ENCODE results near the gene RERG.

RERG gene

DNA sequence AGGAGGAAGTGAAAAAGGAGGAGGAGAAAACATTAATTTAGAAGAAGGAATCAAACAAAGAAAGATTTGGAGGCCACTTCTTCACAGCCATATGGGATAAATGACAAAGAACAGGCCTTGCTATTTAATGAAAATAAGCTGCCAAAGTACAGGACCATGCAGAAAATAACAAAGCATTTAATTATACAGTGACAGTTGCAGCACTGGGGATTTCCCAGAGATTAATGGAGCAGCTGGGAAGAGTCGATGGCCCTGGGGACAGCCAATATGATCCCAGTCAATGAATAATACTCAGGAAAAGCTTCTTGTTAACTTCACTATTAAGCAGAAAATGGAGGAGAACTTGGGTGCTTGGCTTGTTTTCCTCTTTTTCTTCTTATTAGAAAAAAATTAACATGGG lies 34.6 kb downstream of the RERG start:
- no peak for DNase-seq (ENCODE audit: low read depth in 2 of 2)

DNA sequence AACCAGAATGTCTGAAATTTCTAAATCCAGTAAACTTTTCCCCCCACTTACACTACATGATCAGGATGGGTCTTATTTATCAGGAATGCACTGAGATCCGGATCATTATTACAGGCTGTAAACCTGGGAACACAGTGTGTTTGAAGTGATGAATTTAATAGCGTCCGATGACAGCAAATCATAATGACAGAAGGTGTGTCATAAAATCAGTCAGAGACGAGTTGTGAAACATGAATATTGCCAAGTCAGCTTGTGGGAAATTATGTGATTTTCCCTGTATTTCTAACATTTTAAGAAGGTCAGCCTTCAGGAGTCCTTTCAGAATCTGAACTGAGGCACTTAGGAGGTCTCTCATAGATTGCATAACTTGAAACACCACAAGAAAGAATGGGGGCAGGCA lies 36.7 kb downstream of the RERG start:
- DNase-seq (ENCODE audit: low read depth in 2 of 2), result no peak

DNA sequence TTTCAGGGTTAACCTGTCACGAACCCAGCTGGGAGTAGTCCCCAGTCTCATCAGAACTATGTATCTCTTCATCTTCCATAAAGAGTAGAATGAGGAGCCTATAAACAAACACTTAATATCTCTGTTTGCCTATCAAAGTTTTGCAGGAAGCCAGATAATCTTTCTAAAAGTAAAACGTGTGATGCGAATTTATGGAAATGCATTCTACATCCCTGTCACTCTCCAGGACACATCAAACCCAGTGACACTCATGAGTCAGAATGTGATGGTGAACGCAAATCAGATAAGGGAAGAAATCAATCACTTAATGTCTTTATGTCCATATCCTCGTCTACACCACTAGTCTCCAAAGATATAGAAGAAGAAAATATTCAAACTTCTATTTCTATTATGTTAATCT lies 37.4 kb downstream of the RERG start:
- DNase-seq (ENCODE audit: low read depth in 2 of 2), result no peak

DNA sequence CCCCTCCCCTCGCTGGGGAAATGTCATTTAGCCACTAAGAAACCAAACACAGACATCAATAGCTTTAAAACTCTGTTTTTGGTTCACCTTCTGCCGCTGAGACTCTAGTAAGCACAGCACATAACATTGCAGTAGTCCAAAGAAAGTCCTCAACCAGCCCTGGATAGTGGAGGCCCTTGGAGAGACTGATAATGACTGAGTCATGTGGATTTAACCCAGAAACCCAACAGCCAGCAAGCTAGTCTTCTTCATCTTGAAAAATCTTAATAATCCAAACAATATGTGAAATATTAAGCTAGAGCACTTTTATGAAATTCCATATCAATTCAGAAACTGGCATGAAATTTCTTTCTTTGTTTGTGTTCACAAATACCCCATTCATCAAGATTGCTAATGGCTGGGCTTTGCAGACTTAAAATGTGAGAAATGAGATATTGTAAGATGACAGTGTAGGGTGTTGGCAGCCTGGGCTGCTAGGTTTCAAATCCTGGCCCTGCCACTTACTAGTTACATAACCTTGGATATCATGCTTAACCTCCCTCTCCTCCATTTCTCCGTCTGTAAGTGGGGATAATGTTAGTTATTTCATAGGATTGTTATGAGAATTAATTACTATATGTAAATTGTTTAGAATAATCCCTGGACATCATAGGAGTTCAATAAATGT lies 40.1 kb downstream of the RERG start:
- no peak for DNase-seq (ENCODE audit: low read depth in 2 of 2)

- no peak for DNase-seq (ENCODE audit: low read depth in 2 of 2)
These were observed 40.9 kb downstream of the RERG start for GRCh38 chr12:15180325-15180724.

- no peak for DNase-seq (ENCODE audit: low read depth in 2 of 2)
These were observed 41.5 kb downstream of the RERG start for GRCh38 chr12:15179672-15180071.

GRCh38 chr12:15173142-15173541 lies 48.1 kb downstream of the RERG start:
- no peak for DNase-seq (ENCODE audit: low read depth in 2 of 2)

DNA sequence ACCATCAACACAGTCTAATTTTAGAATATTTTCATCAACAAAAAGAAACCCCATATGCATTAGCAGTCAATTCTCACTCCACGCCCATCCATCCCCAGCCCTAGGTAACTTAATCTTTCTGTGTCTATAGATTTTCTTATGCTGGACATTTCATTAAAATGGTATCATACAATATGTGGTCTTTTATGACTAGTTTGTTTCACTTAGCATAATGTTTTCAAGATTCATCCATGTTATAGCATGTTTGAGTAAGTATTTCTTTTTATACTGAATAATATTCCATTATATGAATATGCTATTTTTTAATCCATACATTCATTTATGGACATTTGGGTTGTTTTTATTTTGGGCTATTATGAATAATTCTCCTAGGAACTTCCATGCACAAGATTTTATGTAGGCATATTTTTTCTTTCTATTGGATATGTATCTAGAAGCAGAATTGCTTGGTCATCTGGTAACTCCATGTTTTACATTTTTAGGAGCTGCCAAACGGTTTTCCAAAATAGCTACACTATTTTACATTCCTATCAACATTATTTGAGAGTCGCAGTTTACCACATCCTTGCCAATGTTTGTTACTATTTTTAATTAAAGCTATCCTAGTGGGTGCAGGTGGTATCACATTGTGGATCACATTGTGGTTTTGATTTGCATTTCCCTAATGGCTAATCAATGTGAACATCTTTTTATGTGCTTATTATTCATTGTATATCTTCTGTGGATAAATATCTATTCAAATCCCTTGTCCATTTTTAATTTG lies 49.0 kb downstream of the RERG start:
- DNase-seq (ENCODE audit: low read depth in 2 of 2), result no peak

DNA sequence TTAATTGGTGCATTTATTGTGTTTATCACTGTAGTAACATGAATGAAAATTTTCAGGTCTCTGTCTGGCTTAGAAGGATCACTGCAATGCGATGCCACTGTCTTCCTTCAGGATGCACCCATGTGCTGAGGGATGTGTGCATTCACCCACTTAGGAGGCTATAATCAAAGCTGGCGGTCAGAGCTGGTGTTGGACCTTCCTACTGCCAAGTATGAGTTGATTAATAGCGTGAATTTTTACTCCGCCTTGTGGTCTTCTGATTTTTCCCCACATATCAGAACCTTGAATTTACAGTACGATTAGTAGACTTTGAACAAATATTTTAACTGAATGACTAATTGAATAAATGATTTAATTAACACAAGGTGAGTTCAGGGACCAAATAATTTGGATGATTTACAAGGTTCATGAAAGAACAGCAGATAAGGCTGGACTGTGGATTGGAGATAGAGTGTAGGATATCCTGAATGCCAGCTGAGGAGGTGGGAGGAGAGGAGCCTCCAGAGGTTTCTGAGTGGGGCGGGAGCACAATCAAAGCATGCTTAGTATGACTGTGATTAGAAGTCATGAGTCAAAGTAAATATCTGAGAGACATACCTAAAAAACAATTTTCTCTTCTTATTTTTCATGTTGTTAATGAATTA lies 50.1 kb downstream of the RERG start:
- no peak for DNase-seq (ENCODE audit: low read depth in 2 of 2)

- DNase-seq (ENCODE audit: low read depth in 2 of 2), result no peak
These were observed 53.1 kb downstream of the RERG start for GRCh38 chr12:15168026-15168678.

DNA sequence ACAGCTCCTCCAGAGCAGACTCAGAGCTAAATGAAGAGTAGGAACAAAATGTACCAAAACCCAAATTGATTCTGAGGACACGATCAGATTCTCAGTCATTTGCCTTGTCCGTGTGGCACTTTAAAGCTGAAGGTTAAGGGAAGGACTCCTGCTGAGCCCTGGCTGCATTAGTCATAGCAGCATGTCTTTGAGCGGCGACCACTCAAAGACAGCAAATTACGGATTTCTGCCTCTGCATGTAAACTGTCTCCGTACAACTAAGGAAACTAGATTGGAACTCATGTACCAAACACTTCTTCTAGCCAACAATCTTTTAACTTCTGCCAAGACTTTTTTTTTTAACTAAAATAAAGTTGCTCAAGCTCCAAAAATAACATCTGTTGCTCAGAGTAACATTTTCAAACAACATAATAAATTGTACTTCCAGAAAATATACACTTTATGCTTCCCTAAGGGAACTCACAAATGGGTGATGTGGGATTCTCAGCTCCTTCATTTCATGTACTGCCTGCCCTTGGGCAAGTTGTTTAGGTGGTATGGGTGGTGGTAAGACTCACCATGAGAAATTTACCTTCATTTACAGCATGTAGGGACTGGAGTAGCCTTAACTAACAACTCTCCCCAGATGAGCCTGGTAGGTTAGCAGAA lies 56.1 kb downstream of the RERG start:
- no peak for DNase-seq (ENCODE audit: low read depth in 2 of 2)

DNA sequence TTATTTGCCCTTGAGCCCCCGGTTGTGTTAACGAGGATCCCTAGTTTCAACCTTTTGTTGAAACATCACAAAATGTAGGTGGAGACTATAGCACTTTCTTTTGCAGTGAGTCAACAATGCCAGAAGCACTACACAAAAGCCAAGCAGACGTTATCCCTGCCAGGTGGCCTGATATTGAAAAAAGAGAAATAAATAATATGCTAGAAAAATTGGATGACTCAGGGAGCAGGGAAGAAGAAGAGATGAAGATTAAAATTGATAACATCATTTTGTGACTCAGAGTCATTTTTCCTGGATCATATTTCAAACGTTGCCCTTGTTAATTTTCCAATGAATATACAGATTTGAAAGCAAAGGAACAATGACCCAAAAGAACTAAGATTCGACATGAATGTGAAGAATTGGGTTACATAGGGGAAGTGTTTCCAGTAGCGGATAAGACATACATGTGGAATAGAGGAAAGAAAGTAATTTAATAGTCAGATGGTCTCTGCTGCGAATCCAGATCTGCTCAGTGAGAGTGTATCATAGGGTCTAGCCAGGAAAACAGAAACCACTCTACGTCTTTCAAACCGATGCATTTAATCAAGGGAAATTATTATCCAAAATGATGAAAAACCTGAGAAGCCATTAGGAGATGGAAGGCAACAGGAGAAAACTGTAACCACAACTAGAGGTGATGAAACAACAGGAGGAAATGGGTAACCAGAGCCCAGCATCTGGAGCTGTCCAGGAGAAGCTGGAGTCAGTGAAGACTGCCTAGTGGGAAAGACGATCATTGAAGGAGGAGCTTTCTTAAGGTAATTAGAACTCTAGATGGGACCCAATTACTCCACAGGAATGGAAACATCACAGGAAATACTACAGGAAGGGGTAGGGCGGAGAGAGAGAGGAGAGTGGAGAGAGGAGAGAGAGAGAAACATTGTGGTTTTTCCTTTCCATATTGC lies 57.9 kb downstream of the RERG start:
- no peak for DNase-seq (ENCODE audit: low read depth in 2 of 2)

GRCh38 chr12:15158083-15158482 lies 63.1 kb downstream of the RERG start:
- DNase-seq (ENCODE audit: low read depth in 2 of 2), result no peak

GRCh38 chr12:15157269-15157671 lies 63.9 kb downstream of the RERG start:
- DNase-seq (ENCODE audit: low read depth in 2 of 2), result no peak

DNA sequence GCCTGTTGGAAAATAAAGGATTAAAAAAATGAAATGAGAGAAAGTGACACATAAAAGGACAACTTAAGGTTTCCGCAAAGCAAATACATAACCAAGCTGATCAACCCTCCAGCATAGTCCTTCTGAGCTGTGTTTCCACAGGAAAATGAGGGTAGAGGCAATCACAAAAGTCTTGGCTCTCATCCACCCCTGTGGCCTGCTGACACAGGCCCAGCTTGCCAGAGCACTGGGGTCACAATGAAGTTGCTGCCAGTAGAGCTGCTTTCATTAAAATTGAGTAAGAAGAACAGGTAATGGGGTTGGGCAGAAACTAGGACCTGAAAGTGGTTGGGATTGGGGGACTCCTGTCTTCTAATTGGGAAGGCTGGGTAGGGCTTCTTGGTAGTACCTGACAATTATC lies 65.9 kb downstream of the RERG start:
- DNase-seq (ENCODE audit: low read depth in 2 of 2), result no peak

GRCh38 chr12:15154103-15154502 lies 67.1 kb downstream of the RERG start:
- no peak for DNase-seq (ENCODE audit: low read depth in 2 of 2)

GRCh38 chr12:15152868-15153267 lies 68.3 kb downstream of the RERG start:
- DNase-seq (ENCODE audit: low read depth in 2 of 2), result no peak

- DNase-seq (ENCODE audit: low read depth in 2 of 2), result no peak
These were observed 68.8 kb downstream of the RERG start for GRCh38 chr12:15152456-15152855.

DNA sequence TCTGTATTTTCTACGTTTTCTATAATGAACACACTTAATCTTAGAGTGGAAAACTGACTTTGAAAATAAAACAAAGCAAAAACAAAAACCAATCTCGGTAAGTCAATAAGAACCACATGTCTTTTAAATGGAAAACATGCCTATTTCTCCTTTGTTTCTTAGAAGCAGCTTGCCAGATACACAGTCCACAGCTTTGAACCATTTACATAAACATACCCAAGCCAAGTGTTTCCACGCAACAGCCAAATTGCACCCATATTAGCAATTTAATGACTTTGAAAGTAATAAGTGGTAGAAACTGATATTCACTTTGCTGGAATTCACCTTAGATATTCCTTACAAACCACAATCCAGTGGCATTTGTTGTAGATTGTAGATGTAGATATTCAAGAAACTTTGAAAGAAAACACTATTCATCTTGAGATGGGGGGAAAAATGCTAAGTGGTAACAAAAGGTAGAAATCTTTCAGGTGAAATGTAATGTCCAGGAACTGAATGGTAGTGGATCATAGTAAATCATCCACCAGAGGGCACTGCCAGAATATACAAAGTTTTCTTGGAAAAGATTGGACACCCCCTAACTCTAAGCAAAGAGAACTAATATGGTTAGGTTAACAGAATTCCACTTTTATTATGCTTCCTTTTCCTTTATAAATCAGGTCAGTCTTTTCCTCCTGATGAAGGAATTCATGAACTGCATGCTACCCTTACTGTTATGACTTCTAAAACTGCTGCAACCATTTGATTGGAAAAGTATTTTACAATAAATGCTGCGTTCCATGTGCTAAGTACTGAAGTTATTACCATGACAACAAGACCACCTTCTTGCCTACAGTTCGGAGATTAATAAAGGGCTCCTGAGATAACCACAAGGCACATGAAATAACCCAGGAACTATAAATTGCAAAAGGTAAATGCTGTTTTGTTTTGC lies 69.8 kb downstream of the RERG start:
- DNase-seq (ENCODE audit: low read depth in 2 of 2), result no peak

DNA sequence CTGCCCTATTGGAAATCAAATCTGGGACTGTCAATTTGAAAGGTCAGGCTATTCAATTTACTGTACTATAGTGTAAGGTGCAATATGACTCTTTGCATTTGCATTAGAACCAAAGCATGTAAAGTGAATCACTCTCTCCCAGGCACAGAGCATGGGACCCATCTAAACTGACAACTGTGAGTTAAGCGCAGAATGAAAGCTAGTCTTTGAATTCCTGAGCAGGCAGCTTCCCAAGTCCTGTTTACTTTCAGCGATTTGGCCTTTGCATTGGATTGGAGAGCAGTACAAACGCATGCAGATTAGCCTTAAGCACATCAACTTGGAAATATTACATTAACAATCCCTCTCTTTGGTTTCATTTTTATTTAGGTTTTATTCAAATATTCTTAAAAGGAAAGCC lies 74.6 kb downstream of the RERG start:
- DNase-seq (ENCODE audit: low read depth in 2 of 2), result no peak

Measured in stimulated activated CD4-positive, alpha-beta T cell treated with anti-CD3 and anti-CD28 coated beads, Interleukin-15, amount 100 ng/mL, for 48 hours (primary cell).